Measurements from ENCODE around the gene RAB6C.
"Not testable (repeated sequence)": the region's sequence is repeated elsewhere in the genome, so short reads cannot be mapped to it uniquely, and the experiment has no call there.

GRCh38 chr2:129947712-129948111, 31.8 kb upstream of the RAB6C start:
- TF ChIP-seq, protein P1, sequence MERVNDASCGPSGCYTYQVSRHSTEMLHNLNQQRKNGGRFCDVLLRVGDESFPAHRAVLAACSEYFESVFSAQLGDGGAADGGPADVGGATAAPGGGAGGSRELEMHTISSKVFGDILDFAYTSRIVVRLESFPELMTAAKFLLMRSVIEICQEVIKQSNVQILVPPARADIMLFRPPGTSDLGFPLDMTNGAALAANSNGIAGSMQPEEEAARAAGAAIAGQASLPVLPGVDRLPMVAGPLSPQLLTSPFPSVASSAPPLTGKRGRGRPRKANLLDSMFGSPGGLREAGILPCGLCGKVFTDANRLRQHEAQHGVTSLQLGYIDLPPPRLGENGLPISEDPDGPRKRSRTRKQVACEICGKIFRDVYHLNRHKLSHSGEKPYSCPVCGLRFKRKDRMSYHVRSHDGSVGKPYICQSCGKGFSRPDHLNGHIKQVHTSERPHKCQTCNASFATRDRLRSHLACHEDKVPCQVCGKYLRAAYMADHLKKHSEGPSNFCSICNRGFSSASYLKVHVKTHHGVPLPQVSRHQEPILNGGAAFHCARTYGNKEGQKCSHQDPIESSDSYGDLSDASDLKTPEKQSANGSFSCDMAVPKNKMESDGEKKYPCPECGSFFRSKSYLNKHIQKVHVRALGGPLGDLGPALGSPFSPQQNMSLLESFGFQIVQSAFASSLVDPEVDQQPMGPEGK (CRISPR knock-in tag; IDR thresholded peaks at IDR 0.05; ENCODE audit: borderline replicate concordance): not testable (repeated sequence)
- TF ChIP-seq BACH2 (CRISPR knock-in tag; IDR thresholded peaks at IDR 0.05; ENCODE audit: borderline replicate concordance); OSR1 (CRISPR knock-in tag; IDR thresholded peaks at IDR 0.05); ZNF70 (CRISPR knock-in tag; IDR thresholded peaks at IDR 0.05): not testable (repeated sequence)
